ENCODE data around the gene KAT2B.

The KAT2B gene

GRCh38 chr3:20066850-20067617 is 26.8 kb downstream of the KAT2B start:
- no peak for DNase-seq

GRCh38 chr3:20068512-20069177 is 28.4 kb downstream of the KAT2B start:
- DNase-seq = no peak

- no peak for DNase-seq
Measured at GRCh38 chr3:20069178-20069532, 28.9 kb downstream of the KAT2B start.

GRCh38 chr3:20071175-20071574 is 30.9 kb downstream of the KAT2B start:
- no peak for DNase-seq

GRCh38 chr3:20072422-20072821 is 32.2 kb downstream of the KAT2B start:
- no peak for DNase-seq

GRCh38 chr3:20073068-20073467 is 32.8 kb downstream of the KAT2B start:
- DNase-seq = no peak

GRCh38 chr3:20073683-20074082 is 33.4 kb downstream of the KAT2B start:
- no peak for DNase-seq

- DNase-seq = no peak
Measured at GRCh38 chr3:20074226-20075063, 34.2 kb downstream of the KAT2B start.

GRCh38 chr3:20075197-20075596 is 35.0 kb downstream of the KAT2B start:
- DNase-seq = no peak

GRCh38 chr3:20076296-20076997 is 36.2 kb downstream of the KAT2B start:
- DNase-seq = no peak

GRCh38 chr3:20077068-20077467 is 36.8 kb downstream of the KAT2B start:
- no peak for DNase-seq

GRCh38 chr3:20078194-20078714 is 38.0 kb downstream of the KAT2B start:
- DNase-seq = no peak

- DNase-seq = no peak
Measured at GRCh38 chr3:20079621-20080020, 39.4 kb downstream of the KAT2B start.

GRCh38 chr3:20080956-20081554 is 40.8 kb downstream of the KAT2B start:
- DNase-seq = no peak

- DNase-seq = no peak
Measured at GRCh38 chr3:20083253-20083652, 43.0 kb downstream of the KAT2B start.

GRCh38 chr3:20083953-20084352 is 43.7 kb downstream of the KAT2B start:
- no peak for DNase-seq

GRCh38 chr3:20091331-20092047 is 51.2 kb downstream of the KAT2B start:
- DNase-seq = no peak

- DNase-seq = no peak
Measured at GRCh38 chr3:20095470-20095869, 55.2 kb downstream of the KAT2B start.

- no peak for DNase-seq
Measured at GRCh38 chr3:20096135-20096685, 56.0 kb downstream of the KAT2B start.

- DNase-seq = no peak
Measured at GRCh38 chr3:20097015-20097414, 56.8 kb downstream of the KAT2B start.

- DNase-seq = no peak
Measured at GRCh38 chr3:20099060-20099459, 58.8 kb downstream of the KAT2B start.
